ENCODE data around the gene CPLANE2. TPM values are rescaled to one million over a fixed set of nuclear protein-coding genes. Genes with fewer than 3 reads are reported as not detected.
"Not testable (repeated sequence)": the region's sequence is repeated elsewhere in the genome, so short reads cannot be mapped to it uniquely, and the experiment has no call there.

CPLANE2 gene
- total RNA-seq, 1 experiment from 2014 or later, result 4.5 TPM

DNA sequence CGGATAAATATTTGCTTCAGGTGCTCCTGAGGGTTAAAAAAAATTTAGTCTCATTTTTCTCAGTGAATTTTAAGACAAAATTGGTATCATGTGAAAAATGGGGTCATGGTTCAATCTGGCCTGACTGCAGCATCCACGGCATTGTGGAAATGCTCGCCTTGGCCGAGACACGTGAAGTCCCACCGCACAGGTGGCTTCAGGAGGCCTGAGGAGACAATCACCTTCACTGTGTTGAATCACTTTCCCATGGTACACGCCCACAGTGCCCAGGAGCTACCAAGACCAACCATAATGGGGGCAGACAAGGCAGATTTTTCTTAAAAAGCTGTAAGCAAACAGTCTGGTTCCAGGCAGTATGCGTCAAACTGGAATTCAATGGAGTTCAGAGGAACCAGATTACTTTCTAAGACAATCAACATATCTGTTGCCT lies 11.0 kb upstream of the CPLANE2 start:
- no peaks in the 10 kb centered on the region for H3K9me2 ChIP-seq (ENCODE audit: insufficient read depth)
- no peaks in the 10 kb centered on the region for H3K27me3 ChIP-seq (ENCODE audit: insufficient read depth, low read depth)
- no TSS peak for BruUV-seq (replicated peaks)
- H3K9me3 ChIP-seq (ENCODE audit: insufficient read depth, low read depth), result no peaks in the 10 kb centered on the region
- H3K4me3 ChIP-seq, result no peak overlapping the region
- no peak overlapping the region for H2AFZ ChIP-seq
- peaks cover 18% of the 10 kb centered on the region for H3K4me1 ChIP-seq (replicated peaks; ENCODE audit: insufficient read depth)
- TF ChIP-seq CTCF (conservative IDR thresholded peaks at IDR 0.05) (no peak), EZH2 (IDR thresholded peaks at IDR 0.05; ENCODE audit: low read depth) (no peak)
- intact Hi-C loops (cut with micrococcal nuclease; ENCODE audit: unreplicated experiment), result loop anchor here (5.0 kb wide), 1 partner anchor 114 kb away; no protein-coding TSS in a partner anchor
- H3K27ac ChIP-seq, result peak overlapping the region; percentile 50
- ChIA-PET CTCF (interaction anchor here (0.8 kb wide), 1 partner anchor 13 kb away, joined by 5 read pairs; no protein-coding TSS in a partner anchor), POLR2A (ENCODE audit: unreplicated experiment) (interaction anchor here (0.5 kb wide), 1 partner anchor 18 kb away, joined by 6 read pairs; no protein-coding TSS in a partner anchor)
- H3K4me2 ChIP-seq, result no peak overlapping the region; the same call in 1 of the 2 replicates
- no peaks in the 10 kb centered on the region for H3K79me2 ChIP-seq (ENCODE audit: low read depth)
- peaks cover 8% of the 10 kb centered on the region; the same call in 1 of the 2 replicates for H3F3A ChIP-seq (ENCODE audit: insufficient read depth, low read depth)
- no peaks in the 10 kb centered on the region; the same call in 1 of the 2 replicates for H3K36me3 ChIP-seq (ENCODE audit: low read depth)
- H4K20me1 ChIP-seq (ENCODE audit: insufficient read depth), result no peaks in the 10 kb centered on the region
- no peak for DNase-seq

GRCh38 chr1:16247441-16247840 lies 10.5 kb upstream of the CPLANE2 start:
- BruUV-seq (replicated peaks), result no TSS peak
- POLR2A ChIA-PET (ENCODE audit: unreplicated experiment), result interaction anchor here (0.5 kb wide), 1 partner anchor 18 kb away, joined by 6 read pairs; no protein-coding TSS in a partner anchor
- H3K4me3 ChIP-seq, result no peak overlapping the region
- no peaks in the 10 kb centered on the region; the same call in 1 of the 2 replicates for H3K36me3 ChIP-seq (ENCODE audit: low read depth)
- no peak for DNase-seq
- no peak overlapping the region for H2AFZ ChIP-seq
- intact Hi-C loops (cut with micrococcal nuclease; ENCODE audit: unreplicated experiment), result loop anchor here (5.0 kb wide), 1 partner anchor 115 kb away; no protein-coding TSS in a partner anchor
- H3K27ac ChIP-seq, result no peak overlapping the region
- no peaks in the 10 kb centered on the region for H3K27me3 ChIP-seq (ENCODE audit: insufficient read depth, low read depth)
- peaks cover 8% of the 10 kb centered on the region; the same call in 1 of the 2 replicates for H3F3A ChIP-seq (ENCODE audit: insufficient read depth, low read depth)
- TF ChIP-seq CTCF (conservative IDR thresholded peaks at IDR 0.05) (no peak), EZH2 (IDR thresholded peaks at IDR 0.05; ENCODE audit: low read depth) (no peak)
- no peaks in the 10 kb centered on the region for H3K9me3 ChIP-seq (ENCODE audit: insufficient read depth, low read depth)
- CTCF ChIA-PET, result interaction anchor here (0.5 kb wide), 1 partner anchor 108 kb away, joined by 8 read pairs; no protein-coding TSS in a partner anchor
- H3K4me2 ChIP-seq, result no peak overlapping the region
- H4K20me1 ChIP-seq (ENCODE audit: insufficient read depth), result no peaks in the 10 kb centered on the region
- H3K4me1 ChIP-seq (replicated peaks; ENCODE audit: insufficient read depth), result peaks cover 18% of the 10 kb centered on the region
- H3K9me2 ChIP-seq (ENCODE audit: insufficient read depth), result no peaks in the 10 kb centered on the region
- no peaks in the 10 kb centered on the region for H3K79me2 ChIP-seq (ENCODE audit: low read depth)

GRCh38 chr1:16246961-16247360 lies 10.0 kb upstream of the CPLANE2 start:
- H3K79me2 ChIP-seq (ENCODE audit: low read depth), result no peaks in the 10 kb centered on the region
- H4K20me1 ChIP-seq (ENCODE audit: insufficient read depth), result no peaks in the 10 kb centered on the region
- TF ChIP-seq EZH2 (IDR thresholded peaks at IDR 0.05; ENCODE audit: low read depth) (no peak), CTCF (conservative IDR thresholded peaks at IDR 0.05) (no peak)
- H3K36me3 ChIP-seq (ENCODE audit: low read depth), result no peaks in the 10 kb centered on the region; the same call in 1 of the 2 replicates
- no peak overlapping the region for H3K4me3 ChIP-seq
- BruUV-seq (replicated peaks), result no TSS peak
- CTCF ChIA-PET, result interaction anchor here (0.5 kb wide), 1 partner anchor 109 kb away, joined by 8 read pairs; no protein-coding TSS in a partner anchor
- intact Hi-C loops (cut with micrococcal nuclease; ENCODE audit: unreplicated experiment), result loop anchor here (5.0 kb wide), 1 partner anchor 115 kb away; no protein-coding TSS in a partner anchor
- DNase-seq, result no peak
- peaks cover 8% of the 10 kb centered on the region; the same call in 1 of the 2 replicates for H3F3A ChIP-seq (ENCODE audit: insufficient read depth, low read depth)
- peaks cover 18% of the 10 kb centered on the region for H3K4me1 ChIP-seq (replicated peaks; ENCODE audit: insufficient read depth)
- H3K4me2 ChIP-seq, result no peak overlapping the region
- no peak overlapping the region for H3K27ac ChIP-seq
- H3K9me3 ChIP-seq (ENCODE audit: insufficient read depth, low read depth), result no peaks in the 10 kb centered on the region
- H2AFZ ChIP-seq, result no peak overlapping the region
- H3K27me3 ChIP-seq (ENCODE audit: insufficient read depth, low read depth), result no peaks in the 10 kb centered on the region
- POLR2A ChIA-PET (ENCODE audit: unreplicated experiment), result no interaction called here
- H3K9me2 ChIP-seq (ENCODE audit: insufficient read depth), result no peaks in the 10 kb centered on the region

DNA sequence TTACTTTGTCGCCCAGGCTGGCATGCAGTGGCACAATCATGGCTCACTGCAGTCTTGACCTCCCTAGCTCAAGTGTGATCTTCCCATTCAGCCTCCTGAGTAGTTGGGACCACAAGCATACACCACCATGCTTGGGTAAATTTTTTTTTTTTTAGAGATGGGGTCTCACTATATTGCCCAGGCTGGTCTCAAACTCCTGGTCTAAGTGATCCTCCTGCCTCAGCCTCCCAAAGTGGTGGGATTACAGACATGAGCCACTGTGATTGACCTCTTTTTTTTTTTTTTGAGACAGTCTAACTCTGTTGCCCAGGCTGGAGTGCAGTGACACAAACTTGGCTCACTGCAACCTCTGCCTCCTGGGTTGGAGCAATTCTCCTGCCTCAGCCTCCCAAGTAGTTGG lies 9.3 kb upstream of the CPLANE2 start:
- not testable (repeated sequence) for H4K20me1 ChIP-seq (ENCODE audit: insufficient read depth); H3K36me3 ChIP-seq (ENCODE audit: low read depth); H3F3A ChIP-seq (ENCODE audit: insufficient read depth, low read depth); BruUV-seq (replicated peaks); H3K9me2 ChIP-seq (ENCODE audit: insufficient read depth); H2AFZ ChIP-seq; H3K79me2 ChIP-seq (ENCODE audit: low read depth); H3K9me3 ChIP-seq (ENCODE audit: insufficient read depth, low read depth); H3K27me3 ChIP-seq (ENCODE audit: insufficient read depth, low read depth); H3K4me2 ChIP-seq; DNase-seq; H3K4me3 ChIP-seq; H3K27ac ChIP-seq
- ChIA-PET CTCF (interaction anchor here (0.7 kb wide), 1 partner anchor 9 kb away, joined by 3 read pairs; no protein-coding TSS in a partner anchor), POLR2A (ENCODE audit: unreplicated experiment) (interaction anchor here (0.6 kb wide), 1 partner anchor 446 kb away, joined by 4 read pairs; no protein-coding TSS in a partner anchor)
- intact Hi-C loops (cut with micrococcal nuclease; ENCODE audit: unreplicated experiment), result loop anchor here (5.0 kb wide), 1 partner anchor 116 kb away; no protein-coding TSS in a partner anchor
- H3K4me1 ChIP-seq (replicated peaks; ENCODE audit: insufficient read depth), result peaks cover 18% of the 10 kb centered on the region
